ENCODE data around the gene TMC8. TPM values are rescaled to one million over a fixed set of nuclear protein-coding genes. Genes with fewer than 3 reads are reported as not detected.

TMC8 gene
- total and polyA plus RNA-seq, 3 donors from 2014 or later, result 3.5 to 9.3 (median 5.6) TPM

DNA sequence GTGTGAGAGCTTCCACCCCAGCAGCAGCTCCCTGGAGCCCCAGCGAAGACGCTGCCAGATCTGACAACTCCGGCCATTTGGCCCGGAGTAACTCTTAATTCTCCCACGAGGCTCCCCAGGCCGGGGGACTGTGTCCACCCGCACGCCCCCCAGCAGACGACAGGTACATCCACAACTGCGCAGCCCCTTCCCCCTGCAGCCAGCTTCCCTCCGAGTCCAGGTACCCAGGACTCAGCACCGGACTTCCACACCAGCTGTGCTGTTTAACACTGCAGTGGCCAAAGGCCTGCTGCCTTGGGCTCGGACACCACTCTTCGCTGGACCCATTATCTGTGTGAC, 45.0 kb downstream of the TMC8 start:
- Histone ChIP-seq H3K9me3 (no peaks in the 10 kb centered on the region), H3K27ac (no peak overlapping the region), H3K4me1 (peaks cover 56% of the 10 kb centered on the region), H3K4me3 (no peak overlapping the region), H3K36me3 (ENCODE audit: low read depth, missing control alignments) (no peaks in the 10 kb centered on the region), H3K27me3 (no peaks in the 10 kb centered on the region)
- TF ChIP-seq, protein P1, sequence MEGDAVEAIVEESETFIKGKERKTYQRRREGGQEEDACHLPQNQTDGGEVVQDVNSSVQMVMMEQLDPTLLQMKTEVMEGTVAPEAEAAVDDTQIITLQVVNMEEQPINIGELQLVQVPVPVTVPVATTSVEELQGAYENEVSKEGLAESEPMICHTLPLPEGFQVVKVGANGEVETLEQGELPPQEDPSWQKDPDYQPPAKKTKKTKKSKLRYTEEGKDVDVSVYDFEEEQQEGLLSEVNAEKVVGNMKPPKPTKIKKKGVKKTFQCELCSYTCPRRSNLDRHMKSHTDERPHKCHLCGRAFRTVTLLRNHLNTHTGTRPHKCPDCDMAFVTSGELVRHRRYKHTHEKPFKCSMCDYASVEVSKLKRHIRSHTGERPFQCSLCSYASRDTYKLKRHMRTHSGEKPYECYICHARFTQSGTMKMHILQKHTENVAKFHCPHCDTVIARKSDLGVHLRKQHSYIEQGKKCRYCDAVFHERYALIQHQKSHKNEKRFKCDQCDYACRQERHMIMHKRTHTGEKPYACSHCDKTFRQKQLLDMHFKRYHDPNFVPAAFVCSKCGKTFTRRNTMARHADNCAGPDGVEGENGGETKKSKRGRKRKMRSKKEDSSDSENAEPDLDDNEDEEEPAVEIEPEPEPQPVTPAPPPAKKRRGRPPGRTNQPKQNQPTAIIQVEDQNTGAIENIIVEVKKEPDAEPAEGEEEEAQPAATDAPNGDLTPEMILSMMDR (IDR thresholded peaks at IDR 0.05), result no peak
- TF ChIP-seq POLR2A (IDR thresholded peaks at IDR 0.05), result no peak
- WGBS, 2 donors, result 64 to 88% methylated on average over 12 to 14 of the region's 14 CpGs
- intact Hi-C loops (cut with DNase I; ENCODE audit: low total_unique reads), result no loop called here
- no peak for DNase-seq

DNA sequence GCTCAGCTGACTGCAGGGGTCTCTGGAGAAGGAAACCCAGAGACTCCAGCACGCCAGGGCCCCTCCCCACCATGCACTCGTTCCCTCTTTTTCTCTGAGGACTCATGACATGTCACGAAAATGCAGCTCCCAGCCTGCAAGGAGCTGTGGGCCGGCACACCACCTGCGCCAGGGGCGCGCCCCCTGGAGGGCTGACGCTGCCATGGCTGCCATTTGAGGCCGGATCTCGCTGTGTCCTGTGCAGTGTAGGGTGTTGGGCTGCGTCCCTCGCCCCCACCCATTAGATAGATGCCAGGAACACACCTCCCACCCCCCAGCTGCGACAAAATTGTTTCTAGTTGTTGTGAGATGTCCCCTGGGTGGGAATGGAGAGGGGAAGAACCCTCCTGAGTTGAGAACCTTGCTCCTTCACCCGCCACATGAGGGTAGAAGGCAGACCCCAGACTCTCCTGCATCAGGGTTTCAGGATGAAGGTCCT, 46.0 kb downstream of the TMC8 start:
- H3K27me3 ChIP-seq, result no peaks in the 10 kb centered on the region
- peak; percentile 77 for DNase-seq
- H3K36me3 ChIP-seq (ENCODE audit: low read depth, missing control alignments), result no peaks in the 10 kb centered on the region
- no peak overlapping the region for H3K4me3 ChIP-seq
- TF ChIP-seq, protein P1 (IDR thresholded peaks at IDR 0.05), result peak; percentile 62 to 72 (median 71)
- TF ChIP-seq POLR2A (IDR thresholded peaks at IDR 0.05), result no peak
- no peak overlapping the region for H3K27ac ChIP-seq
- peaks cover 60% of the 10 kb centered on the region for H3K4me1 ChIP-seq
- intact Hi-C loops (cut with DNase I; ENCODE audit: low total_unique reads), result no loop called here
- 48 to 66% methylated on average over 14 of the region's 14 CpGs for WGBS, 2 donors
- no peaks in the 10 kb centered on the region for H3K9me3 ChIP-seq

DNA sequence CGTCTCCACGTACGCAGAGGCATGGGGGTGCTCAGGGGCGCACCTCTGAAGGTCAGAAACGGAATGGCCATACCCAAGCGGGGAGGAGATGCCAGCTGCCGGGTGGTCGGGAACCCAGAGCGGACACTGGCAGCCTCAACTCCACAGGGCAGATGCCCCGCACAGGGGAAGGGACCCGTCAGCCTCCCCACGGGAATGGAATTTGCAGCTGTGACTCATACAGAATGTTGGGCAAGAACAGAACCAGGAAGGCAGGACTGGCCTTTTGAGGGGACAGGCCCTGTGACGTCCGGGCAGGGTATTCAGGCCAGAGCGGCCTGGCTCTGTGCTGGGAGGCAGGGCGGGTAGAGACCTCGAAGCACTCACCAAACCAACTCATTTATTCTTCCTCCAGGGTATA, 48.8 kb downstream of the TMC8 start:
- no peak for DNase-seq
- Histone ChIP-seq H3K36me3 (ENCODE audit: low read depth, missing control alignments) (no peaks in the 10 kb centered on the region), H3K4me1 (peaks cover 35% of the 10 kb centered on the region), H3K9me3 (no peaks in the 10 kb centered on the region), H3K27me3 (no peaks in the 10 kb centered on the region), H3K27ac (peak overlapping the region; percentile 76 to 87), H3K4me3 (no peak overlapping the region)
- TF ChIP-seq, protein P1 (IDR thresholded peaks at IDR 0.05), result no peak
- TF ChIP-seq POLR2A (IDR thresholded peaks at IDR 0.05), result no peak
- intact Hi-C loops (cut with DNase I; ENCODE audit: low total_unique reads), result no loop called here
- WGBS, 2 donors, result 84 to 91% methylated on average over 15 to 17 of the region's 17 CpGs

DNA sequence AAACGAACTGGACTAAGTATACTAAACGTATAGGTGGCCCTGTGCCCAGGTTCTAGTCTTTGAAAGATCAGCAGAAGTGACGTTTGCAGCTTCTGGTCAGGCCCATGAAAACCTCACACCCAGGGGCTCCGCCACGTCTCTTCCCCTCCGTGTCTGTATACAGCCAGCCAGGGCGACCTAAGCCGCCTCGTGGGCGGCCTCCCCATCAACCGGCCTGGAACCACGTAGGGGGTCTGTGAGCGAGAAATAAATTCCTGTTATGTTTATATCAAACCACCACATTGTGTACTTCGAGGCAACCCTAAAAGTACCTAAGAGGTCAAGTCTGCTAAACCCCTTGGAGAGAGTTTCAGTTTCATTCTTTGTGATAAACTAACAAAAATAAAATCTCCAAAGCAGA, 49.5 kb downstream of the TMC8 start:
- Histone ChIP-seq H3K27me3 (no peaks in the 10 kb centered on the region), H3K36me3 (ENCODE audit: low read depth, missing control alignments) (no peaks in the 10 kb centered on the region), H3K4me1 (peaks cover 28% of the 10 kb centered on the region), H3K9me3 (no peaks in the 10 kb centered on the region), H3K27ac (peak overlapping the region; percentile 76 to 87), H3K4me3 (no peak overlapping the region)
- no peak for TF ChIP-seq POLR2A (IDR thresholded peaks at IDR 0.05)
- TF ChIP-seq, protein P1 (IDR thresholded peaks at IDR 0.05), result no peak
- DNase-seq, result no peak
- intact Hi-C loops (cut with DNase I; ENCODE audit: low total_unique reads), result no loop called here
- 62 to 66% methylated on average over 14 of the region's 14 CpGs for WGBS, 2 donors

DNA sequence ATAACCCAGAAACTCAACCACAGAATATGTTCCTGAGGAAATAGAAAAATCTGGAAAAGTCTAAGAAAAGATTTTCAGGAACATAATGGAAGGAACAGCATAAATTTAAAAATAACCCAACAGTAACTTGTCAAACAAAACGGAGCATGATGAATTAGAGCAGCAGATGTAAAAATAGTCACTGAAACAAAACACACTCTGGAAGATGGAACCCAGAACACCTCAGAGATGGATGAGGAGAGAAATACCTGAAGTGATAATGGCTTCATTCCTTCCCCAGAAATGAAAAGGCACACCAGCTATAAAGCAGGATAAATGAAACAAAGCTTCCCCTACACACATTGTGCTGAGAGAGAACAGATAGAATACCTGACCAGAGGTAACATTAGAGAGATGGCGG, 49.9 kb downstream of the TMC8 start:
- TF ChIP-seq POLR2A (IDR thresholded peaks at IDR 0.05), result no peak
- TF ChIP-seq, protein P1 (IDR thresholded peaks at IDR 0.05), result no peak
- Histone ChIP-seq H3K27ac (peak overlapping the region; percentile 76 to 87), H3K9me3 (no peaks in the 10 kb centered on the region), H3K27me3 (no peaks in the 10 kb centered on the region), H3K36me3 (ENCODE audit: low read depth, missing control alignments) (no peaks in the 10 kb centered on the region), H3K4me3 (no peak overlapping the region), H3K4me1 (peaks cover 25% of the 10 kb centered on the region)
- 75 to 79% methylated on average over 2 of the region's 2 CpGs for WGBS, 2 donors
- intact Hi-C loops (cut with DNase I; ENCODE audit: low total_unique reads), result no loop called here
- no peak for DNase-seq
